DOHH2 (cell line): ENCODE results near the gene LRRC46.

Source experiments
- H3F3A ChIP-seq: fragments of 200-600 bp; sonication (generic), shearing (Covaris generic); 2 replicates; pipeline ENCODE4 v1.6.0; 2016; ENCODE audit warnings: antibody characterized with exemption, mild to moderate bottlenecking; ENCODE audit not compliant: control insufficient read depth, insufficient read depth
- H3K27ac ChIP-seq: fragments of 200-600 bp; sonication (generic); 2 replicates; pipeline ENCODE4 v1.5.1; 2014; ENCODE audit warnings: low read depth, mild to moderate bottlenecking, low read length, moderate library complexity
- H3K27me3 ChIP-seq: fragments of 200-600 bp; sonication (generic); 2 replicates; pipeline ENCODE4 v1.6.1; 2014; ENCODE audit warnings: mild to moderate bottlenecking, low read length, mixed read lengths; ENCODE audit not compliant: control insufficient read depth
- H3K36me3 ChIP-seq: fragments of 200-600 bp; sonication (generic); 2 replicates; pipeline ENCODE4 v1.6.1; 2014; ENCODE audit warnings: mild to moderate bottlenecking, low read length, moderate library complexity, mixed read lengths; ENCODE audit not compliant: control insufficient read depth
- H3K4me1 ChIP-seq: fragments of 200-600 bp; sonication (generic); 2 replicates; pipeline ENCODE4 v1.6.1; 2014; ENCODE audit warnings: mild to moderate bottlenecking, low read length, mixed read lengths; ENCODE audit not compliant: control insufficient read depth
- H3K4me2 ChIP-seq: fragments of 200-600 bp; sonication (generic); 2 replicates; pipeline ENCODE4 v1.6.0; 2014; ENCODE audit warnings: mild to moderate bottlenecking, low read length, moderate library complexity
- H3K4me3 ChIP-seq: fragments of 200-600 bp; sonication (generic); 2 replicates; pipeline ENCODE4 v1.5.1; 2014; ENCODE audit warnings: mild to moderate bottlenecking, low read length, mixed read lengths
- H3K79me2 ChIP-seq: fragments of 200-600 bp; sonication (generic); 2 replicates; pipeline ENCODE4 v1.6.1; 2014; ENCODE audit warnings: mild to moderate bottlenecking, low read length, mixed read lengths; ENCODE audit not compliant: control insufficient read depth
- H3K9me2 ChIP-seq: fragments of 200-600 bp; sonication (generic); replicated peaks from 2 replicates; pipeline ENCODE4 v1.6.1; 2014; ENCODE audit warnings: mild to moderate bottlenecking, low read length, mixed read lengths; ENCODE audit not compliant: control insufficient read depth
- H3K9me3 ChIP-seq: fragments of 200-600 bp; sonication (generic); 2 replicates; pipeline ENCODE4 v1.6.1; 2014; ENCODE audit warnings: antibody characterized with exemption, low read length, mixed read lengths; ENCODE audit not compliant: control insufficient read depth, insufficient read depth
- H4K20me1 ChIP-seq: fragments of 200-600 bp; sonication (generic); 2 replicates; pipeline ENCODE4 v1.6.0; 2014; ENCODE audit warnings: low read depth, mild to moderate bottlenecking, antibody characterized with exemption, low read length, moderate library complexity; ENCODE audit not compliant: control insufficient read depth, insufficient read depth
- EZH2phosphoT487 ChIP-seq: fragments of 200-600 bp; sonication (generic); IDR thresholded peaks from 2 replicates; pipeline ENCODE4 v1.6.1; 2017; ENCODE audit warnings: borderline replicate concordance, mild to moderate bottlenecking, antibody characterized with exemption, low read length, moderate library complexity, mixed read lengths
- TF ChIP-seq, protein P1 (sequence below): fragments of 200-600 bp; sonication (generic); IDR thresholded peaks from one replicate; pipeline ENCODE4 v1.5.1; 2014; ENCODE audit warnings: antibody characterized with exemption, mild to moderate bottlenecking, low read depth, low read length; ENCODE audit not compliant: poor library complexity, severe bottlenecking

Gene LRRC46

DNA sequence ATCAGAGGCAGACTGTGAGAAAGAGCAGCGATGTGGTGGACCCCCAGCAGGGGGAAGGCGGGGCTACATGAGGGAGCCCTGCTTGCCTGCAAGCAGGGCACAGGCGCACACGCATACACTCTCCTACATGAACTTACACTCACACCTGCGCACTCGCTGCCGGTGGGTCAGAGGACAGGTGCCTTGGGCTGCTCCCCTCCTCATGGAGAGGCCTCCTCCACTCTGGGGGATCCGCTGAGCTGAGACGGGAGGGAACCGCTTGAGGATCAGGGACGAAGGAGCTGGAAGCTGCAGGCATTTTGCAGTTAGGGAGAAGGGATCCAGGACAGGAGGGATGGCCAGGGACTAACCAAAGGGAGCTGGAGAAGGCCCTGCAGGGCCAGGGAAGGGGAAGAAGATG lies 24.0 kb upstream of the LRRC46 start:
- no peak for TF ChIP-seq EZH2phosphoT487
- TF ChIP-seq, protein P1, sequence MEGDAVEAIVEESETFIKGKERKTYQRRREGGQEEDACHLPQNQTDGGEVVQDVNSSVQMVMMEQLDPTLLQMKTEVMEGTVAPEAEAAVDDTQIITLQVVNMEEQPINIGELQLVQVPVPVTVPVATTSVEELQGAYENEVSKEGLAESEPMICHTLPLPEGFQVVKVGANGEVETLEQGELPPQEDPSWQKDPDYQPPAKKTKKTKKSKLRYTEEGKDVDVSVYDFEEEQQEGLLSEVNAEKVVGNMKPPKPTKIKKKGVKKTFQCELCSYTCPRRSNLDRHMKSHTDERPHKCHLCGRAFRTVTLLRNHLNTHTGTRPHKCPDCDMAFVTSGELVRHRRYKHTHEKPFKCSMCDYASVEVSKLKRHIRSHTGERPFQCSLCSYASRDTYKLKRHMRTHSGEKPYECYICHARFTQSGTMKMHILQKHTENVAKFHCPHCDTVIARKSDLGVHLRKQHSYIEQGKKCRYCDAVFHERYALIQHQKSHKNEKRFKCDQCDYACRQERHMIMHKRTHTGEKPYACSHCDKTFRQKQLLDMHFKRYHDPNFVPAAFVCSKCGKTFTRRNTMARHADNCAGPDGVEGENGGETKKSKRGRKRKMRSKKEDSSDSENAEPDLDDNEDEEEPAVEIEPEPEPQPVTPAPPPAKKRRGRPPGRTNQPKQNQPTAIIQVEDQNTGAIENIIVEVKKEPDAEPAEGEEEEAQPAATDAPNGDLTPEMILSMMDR = no peak
- Histone ChIP-seq H3K9me3 (no peaks in the 10 kb centered on the region), H3K4me2 (no peak overlapping the region), H4K20me1 (no peaks in the 10 kb centered on the region), H3K27me3 (peaks cover 8% of the 10 kb centered on the region; the same call in 1 of the 2 replicates), H3K36me3 (peaks cover 10% of the 10 kb centered on the region; the same call in 1 of the 2 replicates), H3K4me1 (no peaks in the 10 kb centered on the region), H3F3A (no peaks in the 10 kb centered on the region), H3K4me3 (no peak overlapping the region), H3K79me2 (no peaks in the 10 kb centered on the region), H3K27ac (no peak overlapping the region), H3K9me2 (no peaks in the 10 kb centered on the region)

DNA sequence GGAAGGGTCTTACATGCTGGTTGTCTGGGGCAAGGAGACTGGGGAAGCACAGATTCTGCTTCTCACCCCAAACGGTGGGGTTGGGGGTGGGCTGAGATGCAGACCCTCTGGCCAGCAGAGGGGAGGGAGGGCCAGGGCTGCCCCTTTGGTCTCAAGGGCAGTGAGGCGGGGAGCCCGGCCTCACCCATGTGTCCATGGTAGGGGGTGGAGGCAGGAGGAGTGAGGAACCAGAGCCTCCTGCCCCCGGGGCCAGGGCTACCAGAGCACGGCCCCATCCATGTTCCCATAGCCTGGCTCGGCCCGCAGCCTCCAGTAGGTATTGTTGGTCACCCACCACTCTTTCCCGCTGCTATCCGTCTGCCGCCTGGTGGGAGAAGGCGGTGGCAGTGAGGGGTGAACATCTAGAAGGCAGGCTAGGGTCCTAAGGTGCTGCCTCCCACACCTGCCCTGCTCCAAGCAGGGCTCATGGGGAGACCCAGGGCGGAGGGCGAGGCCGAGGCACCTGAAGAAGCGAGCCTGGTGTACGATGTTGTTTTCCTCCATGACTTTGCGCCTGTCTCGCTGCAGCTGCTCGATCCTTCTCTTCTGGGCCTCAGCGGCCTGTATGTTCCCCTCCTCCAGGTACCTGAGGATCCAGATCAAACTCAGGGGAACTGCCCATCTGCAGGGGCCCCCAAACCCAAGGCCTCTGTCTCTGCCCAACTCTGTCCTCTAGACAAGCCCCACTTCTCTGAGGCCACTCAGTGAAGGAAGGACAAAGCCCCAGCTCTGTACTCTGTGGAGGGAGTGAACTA lies 23.2 kb upstream of the LRRC46 start:
- Histone ChIP-seq H3F3A (no peaks in the 10 kb centered on the region), H3K27me3 (peaks cover 4% of the 10 kb centered on the region; the same call in 1 of the 2 replicates), H3K9me3 (no peaks in the 10 kb centered on the region), H3K79me2 (no peaks in the 10 kb centered on the region), H4K20me1 (no peaks in the 10 kb centered on the region), H3K36me3 (peaks cover 12% of the 10 kb centered on the region; the same call in 1 of the 2 replicates), H3K4me2 (no peak overlapping the region), H3K9me2 (no peaks in the 10 kb centered on the region), H3K4me3 (no peak overlapping the region), H3K4me1 (no peaks in the 10 kb centered on the region), H3K27ac (no peak overlapping the region)
- TF ChIP-seq EZH2phosphoT487 = no peak
- TF ChIP-seq, protein P1 = no peak

DNA sequence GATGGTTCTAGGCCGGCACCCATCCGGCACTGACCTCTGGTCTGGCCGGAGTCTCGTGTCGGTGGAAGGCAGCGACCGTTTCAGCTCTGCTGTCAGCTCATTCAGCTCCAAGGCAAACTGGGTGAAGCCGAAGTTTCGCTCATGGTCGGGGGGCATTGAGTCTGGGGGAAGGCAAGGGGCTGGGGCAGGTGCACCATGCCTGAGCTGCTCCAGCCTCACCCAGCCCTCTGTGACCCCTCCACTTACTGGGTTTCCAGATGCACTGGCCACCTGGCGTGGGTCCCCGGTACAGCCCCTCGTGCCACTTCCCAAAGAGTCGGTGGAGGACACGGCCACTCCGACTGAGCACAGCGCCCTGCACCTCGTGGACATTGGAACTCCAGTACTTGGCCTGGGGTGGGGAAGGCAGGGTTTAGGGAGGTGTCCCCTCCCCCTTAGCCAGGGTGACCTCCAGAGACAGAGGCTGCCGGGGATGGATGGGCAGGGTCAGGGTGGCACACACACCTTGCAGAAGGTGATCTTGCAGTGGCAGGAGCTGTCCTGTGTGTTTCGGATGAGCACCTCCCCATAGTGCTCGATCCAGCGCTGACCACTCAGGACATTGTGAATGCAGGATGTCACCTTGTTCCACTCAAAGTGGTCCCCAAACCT lies 22.5 kb upstream of the LRRC46 start:
- H3K27me3 ChIP-seq = no peaks in the 10 kb centered on the region
- peaks cover 13% of the 10 kb centered on the region; the same call in 1 of the 2 replicates for H3K36me3 ChIP-seq
- H3K9me3 ChIP-seq = no peaks in the 10 kb centered on the region
- no peak overlapping the region for H3K4me2 ChIP-seq
- H3F3A ChIP-seq = no peaks in the 10 kb centered on the region
- H3K79me2 ChIP-seq = no peaks in the 10 kb centered on the region
- H3K9me2 ChIP-seq = no peaks in the 10 kb centered on the region
- H4K20me1 ChIP-seq = no peaks in the 10 kb centered on the region
- no peak overlapping the region for H3K4me3 ChIP-seq
- TF ChIP-seq, protein P1 = no peak
- TF ChIP-seq EZH2phosphoT487 = no peak
- H3K27ac ChIP-seq = no peak overlapping the region
- no peaks in the 10 kb centered on the region for H3K4me1 ChIP-seq
